NCI-H1436 (cell line): ENCODE data around the gene TOPBP1.
"Not testable (repeated sequence)": the region's sequence is repeated elsewhere in the genome, so short reads cannot be mapped to it uniquely, and the experiment has no call there.

Experiments used
- DNase-seq: peaks from one replicate; lab custom pipeline; 2025; lab: John Stamatoyannopoulos, UW

Gene TOPBP1

GRCh38 chr3:133661454-133662277 lies at the start of gene TOPBP1:
TSS of gene TOPBP1 (minus strand) at chr3:133661941. CDS start at chr3:133661127, 814 bp downstream.
- peak; percentile 92 for DNase-seq

- DNase-seq = no peak
Observed at GRCh38 chr3:133711013-133711412, 49.3 kb upstream of the TOPBP1 start.

- DNase-seq = no peak
Observed at GRCh38 chr3:133709139-133709750, 47.5 kb upstream of the TOPBP1 start.

- no peak for DNase-seq
Observed at GRCh38 chr3:133706033-133706432, 44.3 kb upstream of the TOPBP1 start.

DNA sequence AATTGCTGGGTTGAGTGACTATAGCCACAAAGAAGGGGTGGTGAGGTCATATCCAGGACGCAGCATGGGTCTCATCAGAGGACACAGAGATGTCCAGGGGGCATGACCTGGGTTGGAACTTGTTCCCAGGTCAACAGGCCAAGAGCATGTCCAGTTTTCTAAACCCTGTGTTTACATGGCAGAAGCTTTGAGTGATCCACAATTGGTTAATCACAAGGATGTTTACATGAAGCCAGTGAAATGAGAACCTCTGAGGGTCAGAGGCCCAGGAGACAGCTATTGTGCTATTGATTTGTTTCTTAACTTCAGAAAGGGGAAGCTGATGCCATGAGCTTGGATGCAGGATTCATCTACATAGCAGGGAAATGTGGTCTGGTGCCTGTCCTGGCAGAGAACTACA lies 42.2 kb upstream of the TOPBP1 start:
- DNase-seq = no peak

GRCh38 chr3:133701435-133702358 lies 40.0 kb upstream of the TOPBP1 start:
- no peak for DNase-seq

DNA sequence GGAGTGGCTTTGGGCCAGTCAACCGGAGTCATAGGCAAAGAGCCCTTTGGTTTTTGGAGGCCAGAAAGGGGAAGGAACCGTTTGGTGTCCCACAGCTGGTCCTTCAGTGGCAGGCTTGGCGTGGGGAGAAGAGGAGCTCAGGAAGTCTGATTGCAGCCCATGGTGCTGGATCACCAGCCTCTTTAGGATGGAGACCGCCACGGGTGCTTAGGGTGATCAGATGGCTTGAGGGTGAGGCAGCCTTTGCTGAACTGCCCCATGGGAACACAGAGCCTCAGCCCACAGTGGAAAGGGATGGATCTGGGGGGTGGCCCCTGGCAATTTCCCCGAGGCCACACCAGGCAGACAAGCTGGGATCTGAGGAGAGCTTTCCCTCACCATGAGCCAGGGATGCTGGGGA lies 38.6 kb upstream of the TOPBP1 start:
- no peak for DNase-seq

DNA sequence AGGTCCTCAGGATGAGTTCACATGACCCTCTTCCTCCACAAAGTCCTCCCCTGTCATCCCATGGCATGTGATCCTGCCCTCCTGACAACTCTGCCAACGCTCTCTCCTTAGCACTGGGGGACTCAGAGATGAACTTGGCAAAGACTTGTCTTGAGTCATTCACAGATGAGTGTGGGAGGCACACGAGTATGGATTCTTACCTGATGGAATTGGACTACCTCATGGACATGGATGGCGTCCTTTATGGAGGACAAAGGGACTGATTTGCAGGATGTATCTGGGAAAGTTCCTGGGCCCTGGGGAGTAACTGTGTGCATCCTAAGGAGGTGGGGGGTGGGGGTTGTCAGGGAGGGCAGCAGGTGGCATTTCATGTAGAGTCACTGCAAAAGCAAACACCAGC lies 38.2 kb upstream of the TOPBP1 start:
- no peak for DNase-seq

GRCh38 chr3:133699467-133699866 lies 37.7 kb upstream of the TOPBP1 start:
- DNase-seq = no peak

- no peak for DNase-seq
Observed at GRCh38 chr3:133697960-133698359, 36.2 kb upstream of the TOPBP1 start.

DNA sequence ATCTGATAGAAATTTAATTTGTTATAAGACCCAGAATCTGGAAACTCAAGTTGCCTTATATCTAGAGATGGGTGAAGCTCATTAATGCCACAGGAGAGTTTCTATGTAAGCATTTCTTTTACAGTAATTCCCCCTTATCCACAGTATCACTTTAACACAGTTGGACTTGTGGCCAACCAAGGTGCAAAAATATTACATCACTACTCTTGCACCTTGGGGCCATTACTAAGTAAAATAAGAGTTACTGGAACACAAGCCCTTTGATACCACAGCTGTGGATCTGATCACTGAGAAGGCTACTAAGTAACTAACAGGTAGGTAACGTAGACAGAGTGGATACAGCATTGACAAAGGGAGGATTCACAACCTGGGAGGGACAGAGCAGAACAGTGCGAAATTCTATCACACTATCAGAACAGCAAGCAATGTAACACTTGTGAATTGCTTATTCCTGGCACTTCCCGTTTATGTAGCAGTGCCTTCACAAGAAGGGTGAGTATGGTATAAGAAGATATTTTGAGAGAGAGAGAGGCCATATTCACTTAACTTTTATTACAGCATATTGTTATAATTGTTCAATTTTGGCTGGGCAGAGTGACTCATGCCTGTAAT lies 33.9 kb upstream of the TOPBP1 start:
- no peak for DNase-seq

DNA sequence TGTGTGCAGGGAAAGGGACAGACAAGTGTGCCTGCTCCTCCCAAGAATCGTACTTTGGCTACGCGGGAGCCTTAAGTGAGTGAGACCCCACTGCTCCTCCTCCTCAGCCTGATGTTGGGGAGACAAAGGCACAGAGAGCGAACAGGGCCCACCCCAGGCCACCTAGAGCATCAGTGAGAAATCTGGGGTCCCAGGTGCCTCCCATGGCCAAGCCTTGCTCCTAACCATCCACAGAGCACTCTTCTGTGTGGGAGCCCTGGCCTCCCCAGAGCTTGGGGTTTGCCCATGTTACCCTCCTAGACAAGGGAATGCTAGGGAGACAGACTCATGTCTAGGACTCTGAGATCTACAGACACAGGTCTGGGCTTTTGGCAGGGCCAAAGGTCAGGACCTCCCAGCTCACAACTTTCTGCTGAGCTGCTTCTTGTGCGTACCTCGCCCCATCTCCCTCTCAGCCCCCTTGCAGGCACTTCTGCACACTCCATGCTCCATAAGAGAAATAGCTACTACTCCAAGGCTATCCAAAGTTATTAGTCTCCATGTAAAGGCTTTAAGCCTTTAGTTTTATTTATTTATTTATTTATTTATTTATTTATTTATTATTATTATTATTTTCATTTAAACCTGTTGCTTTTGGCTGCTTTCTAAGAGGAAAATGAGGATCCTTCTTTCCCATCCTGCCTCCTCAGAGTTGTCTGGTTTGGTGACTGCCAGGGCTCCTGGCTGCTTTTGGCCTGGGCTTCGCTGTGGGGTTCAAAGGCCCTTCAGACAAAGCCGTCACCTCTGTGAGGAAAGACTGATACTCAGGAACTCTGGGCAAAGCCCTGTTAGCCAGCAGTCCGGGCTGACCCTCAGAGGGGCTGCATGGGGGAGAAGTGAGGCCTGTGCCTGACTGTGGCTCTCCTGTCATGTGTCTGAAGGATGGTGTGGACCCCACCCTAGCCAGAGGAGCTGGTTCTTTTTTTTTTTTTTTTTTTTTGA lies 32.8 kb upstream of the TOPBP1 start:
- no peak for DNase-seq

GRCh38 chr3:133693821-133694220 lies 32.1 kb upstream of the TOPBP1 start:
- DNase-seq = no peak

DNA sequence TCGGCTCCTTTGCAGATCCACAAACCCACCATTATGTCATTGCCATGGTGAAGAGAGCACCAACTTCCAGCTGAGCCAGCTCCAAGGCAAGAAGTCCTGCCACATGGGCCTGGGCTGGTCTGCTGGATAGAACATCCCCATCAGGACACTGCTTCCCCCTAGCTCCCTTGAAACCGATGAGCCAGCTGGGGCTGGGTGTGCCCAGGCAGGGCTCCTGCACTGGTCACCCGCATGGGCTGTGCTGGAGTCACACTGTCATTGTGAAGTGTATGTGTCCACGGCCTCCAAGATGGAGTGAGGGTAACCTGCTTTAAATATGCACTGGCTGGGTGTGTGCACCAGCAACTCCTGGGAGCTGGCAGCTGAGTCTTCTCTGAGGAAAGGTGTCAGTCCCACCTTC lies 31.0 kb upstream of the TOPBP1 start:
- DNase-seq = no peak

DNA sequence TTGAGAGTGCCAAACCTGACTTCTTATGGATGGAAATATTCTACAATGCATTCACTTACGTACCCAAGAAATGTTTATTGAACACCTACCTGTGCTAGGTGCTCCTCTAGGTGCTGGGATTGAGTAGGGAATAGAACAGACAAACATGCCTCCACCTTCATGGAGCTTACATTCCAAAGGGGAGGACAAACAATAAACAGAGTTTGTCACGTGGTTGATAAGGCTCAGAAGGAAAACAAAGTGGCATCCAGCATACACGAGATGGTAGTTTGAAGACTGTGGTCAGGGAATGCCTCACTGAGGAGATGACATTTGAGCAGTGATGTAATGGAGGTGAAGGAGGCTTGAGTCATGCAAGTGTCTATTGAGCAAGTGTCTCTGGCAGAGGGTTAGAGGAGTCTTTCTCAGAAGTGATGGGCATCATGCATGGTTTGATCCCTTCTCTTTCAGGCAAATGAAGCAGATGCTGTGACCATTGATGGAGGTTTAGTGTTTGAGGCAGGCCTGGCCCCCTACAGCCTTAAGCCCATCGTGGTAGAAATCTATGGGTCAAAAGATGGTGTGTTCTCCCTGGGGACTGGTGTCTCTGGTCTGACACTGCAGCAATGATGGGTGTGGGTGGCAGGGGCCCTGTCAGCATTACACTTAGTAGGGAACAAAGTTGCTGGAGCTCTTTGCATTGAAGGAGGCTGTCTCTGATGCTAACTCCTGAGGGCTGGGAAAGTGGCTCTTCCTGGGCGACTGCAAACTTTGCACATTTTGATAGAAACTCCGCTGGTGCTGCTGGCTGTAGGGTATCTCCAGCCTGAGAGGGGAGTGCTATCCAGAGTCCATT lies 29.7 kb upstream of the TOPBP1 start:
- DNase-seq = no peak

DNA sequence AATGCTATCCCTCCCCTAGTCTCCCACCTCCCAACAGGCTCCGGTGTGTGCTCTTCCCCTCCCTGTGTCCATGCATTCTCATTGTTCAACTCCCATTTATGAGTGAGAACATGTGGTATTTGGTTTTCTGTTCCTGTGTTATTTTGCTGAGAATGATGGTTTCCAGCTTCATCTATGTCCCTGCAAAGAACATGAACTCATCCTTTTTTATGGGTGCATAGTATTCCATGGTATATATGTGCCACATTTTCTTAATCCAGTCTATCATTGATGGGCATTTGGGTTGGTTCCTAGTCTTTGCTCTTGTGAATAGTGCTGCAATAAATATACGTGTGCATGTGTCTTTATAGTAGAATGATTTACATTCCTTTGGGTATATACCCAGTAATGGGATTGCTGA lies 16.3 kb upstream of the TOPBP1 start:
- DNase-seq = not testable (repeated sequence)

DNA sequence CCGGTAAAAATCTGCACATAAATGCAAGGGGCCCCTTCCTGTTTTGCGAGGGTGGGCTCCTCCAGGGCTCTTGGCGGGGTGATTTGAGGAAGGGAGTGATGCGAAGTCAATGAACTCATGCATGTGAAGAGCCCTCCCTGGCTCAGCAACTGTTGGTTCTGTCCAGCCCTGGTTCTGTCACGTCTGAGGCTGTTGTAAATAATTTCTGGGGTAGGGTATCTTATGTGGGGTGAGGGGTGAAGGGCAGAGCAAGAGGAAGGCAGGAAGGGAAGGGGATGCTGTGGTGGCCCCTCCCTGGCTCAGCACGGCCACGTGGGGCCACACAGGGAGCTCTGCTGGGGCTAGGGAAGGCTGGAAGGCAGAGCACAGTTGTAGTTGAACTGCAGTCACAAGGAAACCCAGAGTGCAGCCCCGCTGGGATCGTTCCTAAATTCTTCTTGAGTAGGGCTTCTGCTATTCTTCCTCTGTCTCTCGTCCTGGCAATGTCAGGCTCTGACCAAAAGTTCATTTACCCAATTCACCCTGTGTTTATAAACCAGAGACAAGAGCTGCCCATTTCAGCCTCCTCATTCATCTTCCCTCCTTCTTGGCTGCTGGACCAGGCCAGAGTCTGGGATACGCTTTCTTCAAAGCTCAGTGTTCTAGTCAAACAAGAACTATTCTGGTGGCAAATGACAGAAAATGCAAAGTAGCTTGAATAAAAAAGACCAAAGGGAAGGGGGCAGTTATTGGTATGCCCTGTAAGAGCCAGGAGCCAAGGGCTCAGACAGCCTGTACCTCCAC lies 14.8 kb upstream of the TOPBP1 start:
- DNase-seq = no peak

DNA sequence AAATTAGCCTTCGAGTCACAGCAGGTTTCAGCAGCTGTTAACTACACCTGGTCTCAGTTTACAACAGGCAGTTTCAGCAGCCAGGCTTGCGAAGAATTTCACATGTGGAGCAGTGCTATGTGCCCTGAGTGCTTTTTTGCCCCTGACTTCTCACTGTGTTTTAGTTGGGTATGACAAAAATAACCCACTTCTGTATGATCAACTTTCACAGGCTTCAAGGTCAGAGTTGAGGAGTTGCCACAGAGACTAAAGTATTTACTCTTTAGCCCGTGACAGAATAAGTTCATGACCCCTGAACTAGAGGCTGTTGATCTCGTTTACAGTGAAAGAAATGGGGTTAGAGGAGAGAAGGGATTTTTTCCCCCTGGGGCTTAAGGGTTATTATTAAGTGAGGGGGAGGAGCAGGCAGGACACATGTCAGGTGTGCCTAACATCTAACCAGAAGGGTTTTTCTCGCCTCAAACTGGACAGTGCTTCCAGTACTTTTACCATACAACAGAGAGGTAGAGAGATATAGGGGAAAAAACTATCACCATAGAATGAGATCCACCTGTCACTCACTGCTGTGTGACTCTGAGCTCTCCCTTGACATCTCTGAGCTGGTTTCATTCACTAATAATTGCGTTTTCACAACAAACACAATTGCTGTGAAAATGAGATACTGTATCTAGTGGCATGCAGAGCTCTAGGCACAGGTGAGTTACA lies 14.0 kb upstream of the TOPBP1 start:
- DNase-seq = no peak
